Measurements from ENCODE around the gene SERPINA5. TPM values are rescaled to one million over a fixed set of nuclear protein-coding genes. Genes with fewer than 3 reads are reported as not detected.

SERPINA5 gene
- polyA plus RNA-seq, 1 donor from 2014 or later = not detected

GRCh38 chr14:94617366-94617941 is 36.2 kb downstream of the SERPINA5 start:
- Histone ChIP-seq H3K9me3 (ENCODE audit: low read length) (peaks cover 10% of the 10 kb centered on the region), H3K79me2 (replicated peaks; ENCODE audit: insufficient read depth, low read length) (no peaks in the 10 kb centered on the region), H4K20me1 (ENCODE audit: insufficient read depth) (no peaks in the 10 kb centered on the region), H3K9me2 (ENCODE audit: insufficient read depth, low read length) (no peaks in the 10 kb centered on the region), H3K4me3 (ENCODE audit: low read length) (no peak overlapping the region), H3K27me3 (ENCODE audit: insufficient read depth, low read depth, low read length) (no peaks in the 10 kb centered on the region), H3K36me3 (ENCODE audit: insufficient read depth, low read length) (no peaks in the 10 kb centered on the region), H2AFZ (ENCODE audit: low read depth, low read length) (no peak overlapping the region), H3K4me2 (ENCODE audit: low read length) (no peak overlapping the region), H3F3A (ENCODE audit: insufficient read depth, low read length, poor library complexity, severe bottlenecking) (no peaks in the 10 kb centered on the region), H3K27ac (ENCODE audit: low read length) (no peak overlapping the region), H3K9ac (ENCODE audit: low read length) (no peak overlapping the region)
- TF ChIP-seq SMC3 (conservative IDR thresholded peaks at IDR 0.05; ENCODE audit: poor library complexity) (no peak), RAD21 (conservative IDR thresholded peaks at IDR 0.05) (no peak), CTCF (IDR thresholded peaks at IDR 0.05; ENCODE audit: poor library complexity, severe bottlenecking) (no peak), POLR2AphosphoS5 (IDR thresholded peaks at IDR 0.05) (no peak)

DNA sequence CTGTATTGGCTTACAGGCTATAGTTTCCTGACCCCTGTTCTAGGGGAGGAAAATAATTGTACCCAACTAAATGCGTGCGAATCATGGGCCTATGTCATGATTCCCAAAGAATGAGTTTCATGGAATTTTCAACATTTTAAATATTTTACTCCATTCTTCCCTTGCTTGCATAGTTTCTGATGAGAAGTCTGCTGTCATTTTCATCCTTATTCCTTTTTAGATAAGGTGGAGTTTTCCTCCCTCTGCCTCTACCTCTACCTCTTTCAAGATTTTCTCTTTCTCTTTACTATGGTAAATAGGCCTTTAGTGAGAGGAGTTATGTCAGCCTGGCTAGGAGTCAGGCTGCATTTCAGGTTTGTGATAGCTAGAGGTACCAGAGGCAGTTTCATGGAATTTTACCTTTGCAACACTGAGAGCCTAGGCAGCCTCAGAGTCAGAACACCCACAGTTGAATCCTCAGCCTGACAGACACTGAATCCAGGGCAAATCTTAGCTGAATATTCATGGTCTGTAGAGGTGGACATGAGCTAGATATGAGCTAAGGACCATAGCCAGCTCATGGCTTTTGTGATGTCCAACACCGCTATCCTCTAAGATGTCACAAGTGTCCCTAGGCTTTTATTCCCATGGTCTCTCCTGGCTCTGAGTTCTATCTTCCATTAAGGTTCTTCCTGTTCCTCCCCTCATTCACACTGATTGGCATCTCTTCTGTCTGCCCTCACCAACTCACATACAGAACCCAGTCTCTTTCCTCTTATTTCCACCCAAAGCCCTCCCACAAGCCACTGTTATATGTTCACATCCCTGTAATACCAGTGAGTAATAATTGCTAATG is 37.0 kb downstream of the SERPINA5 start:
- H3K4me2 ChIP-seq (ENCODE audit: low read length) = no peak overlapping the region
- no peaks in the 10 kb centered on the region for H3F3A ChIP-seq (ENCODE audit: insufficient read depth, low read length, poor library complexity, severe bottlenecking)
- no peaks in the 10 kb centered on the region for H3K79me2 ChIP-seq (replicated peaks; ENCODE audit: insufficient read depth, low read length)
- H3K4me3 ChIP-seq (ENCODE audit: low read length) = no peak overlapping the region
- H3K36me3 ChIP-seq (ENCODE audit: insufficient read depth, low read length) = no peaks in the 10 kb centered on the region
- H3K27me3 ChIP-seq (ENCODE audit: insufficient read depth, low read depth, low read length) = no peaks in the 10 kb centered on the region
- H2AFZ ChIP-seq (ENCODE audit: low read depth, low read length) = no peak overlapping the region
- H3K27ac ChIP-seq (ENCODE audit: low read length) = no peak overlapping the region
- no peaks in the 10 kb centered on the region for H4K20me1 ChIP-seq (ENCODE audit: insufficient read depth)
- no peaks in the 10 kb centered on the region for H3K9me2 ChIP-seq (ENCODE audit: insufficient read depth, low read length)
- H3K9me3 ChIP-seq (ENCODE audit: low read length) = peaks cover 10% of the 10 kb centered on the region
- TF ChIP-seq EZH2 (IDR thresholded peaks at IDR 0.05; ENCODE audit: borderline replicate concordance, insufficient read depth, low read length, poor library complexity, severe bottlenecking) (no peak), POLR2AphosphoS5 (IDR thresholded peaks at IDR 0.05) (no peak), RAD21 (conservative IDR thresholded peaks at IDR 0.05) (no peak), TAF1 (IDR thresholded peaks at IDR 0.05; ENCODE audit: low read depth) (no peak), CTCF (IDR thresholded peaks at IDR 0.05; ENCODE audit: poor library complexity, severe bottlenecking) (no peak), MXI1 (conservative IDR thresholded peaks at IDR 0.05; ENCODE audit: poor library complexity, severe bottlenecking) (no peak), SMC3 (conservative IDR thresholded peaks at IDR 0.05; ENCODE audit: poor library complexity) (no peak), EP300 (conservative IDR thresholded peaks at IDR 0.05; ENCODE audit: poor library complexity, severe bottlenecking) (no peak)
- no peak overlapping the region for H3K9ac ChIP-seq (ENCODE audit: low read length)
